Trophoblast cell (in vitro differentiated cells and primary cell): Measurements from ENCODE around the gene CXXC5.

ENCODE experiments used
- DNase-seq, 2 donors: peaks; one replicate each; pipeline ENCODE4 v3.0.0-alpha.2; 2016
- H2AFZ ChIP-seq: 2 replicates; pipeline ENCODE4 v1.6.1; 2013; ENCODE audit warnings: low read length, moderate library complexity, mild to moderate bottlenecking; ENCODE audit not compliant: insufficient read depth, poor library complexity
- H2AK5ac ChIP-seq: 2 replicates; pipeline ENCODE4 v1.6.1; 2013; ENCODE audit warnings: mild to moderate bottlenecking, low read length
- H2BK120ac ChIP-seq: 2 replicates; pipeline ENCODE4 v1.6.1; 2013; ENCODE audit warnings: low read length, mild to moderate bottlenecking, moderate library complexity; ENCODE audit not compliant: insufficient read depth, poor library complexity
- H2BK12ac ChIP-seq: 2 replicates; pipeline ENCODE4 v1.6.1; 2013; ENCODE audit warnings: mild to moderate bottlenecking, low read length, moderate library complexity
- H2BK5ac ChIP-seq: 2 replicates; pipeline ENCODE4 v1.6.1; 2013; ENCODE audit warnings: low read length, low read depth, moderate library complexity, mild to moderate bottlenecking; ENCODE audit not compliant: poor library complexity
- H3K14ac ChIP-seq: 2 replicates; pipeline ENCODE4 v1.6.1; 2013; ENCODE audit warnings: mild to moderate bottlenecking, low read length
- H3K18ac ChIP-seq: 2 replicates; pipeline ENCODE4 v1.6.1; 2013; ENCODE audit warnings: mild to moderate bottlenecking, low read length
- H3K23ac ChIP-seq: 2 replicates; pipeline ENCODE4 v1.6.1; 2013; ENCODE audit warnings: low read length
- H3K27ac ChIP-seq: 2 replicates; pipeline ENCODE4 v1.5.1; 2013; ENCODE audit warnings: low read depth, mild to moderate bottlenecking, inconsistent platforms, low read length, moderate library complexity
- H3K27me3 ChIP-seq: 2 replicates; pipeline ENCODE4 v1.6.1; 2013; ENCODE audit warnings: inconsistent platforms, mild to moderate bottlenecking, low read length, moderate library complexity; ENCODE audit not compliant: insufficient read depth
- H3K36me3 ChIP-seq, 2 experiments: 1 replicate in 1 of 2; 2 replicates in 1 of 2; pipeline ENCODE4 v1.6.1; 2013; ENCODE audit warnings: low read length in 2 of 2, mild to moderate bottlenecking in 2 of 2, moderate library complexity in 1 of 2; ENCODE audit not compliant: insufficient read depth in 2 of 2, control insufficient read depth in 1 of 2
- H3K4ac ChIP-seq: 2 replicates; pipeline ENCODE4 v1.6.1; 2013; ENCODE audit warnings: low read depth, mild to moderate bottlenecking, low read length, moderate library complexity
- H3K4me1 ChIP-seq, 2 experiments: 1 replicate in 1 of 2; 2 replicates in 1 of 2; pipeline ENCODE4 v1.6.1; 2013; ENCODE audit warnings: low read length in 2 of 2, mild to moderate bottlenecking in 2 of 2, moderate library complexity in 1 of 2; ENCODE audit not compliant: insufficient read depth in 2 of 2, control insufficient read depth in 1 of 2
- H3K4me2 ChIP-seq: 2 replicates; pipeline ENCODE4 v1.6.1; 2013; ENCODE audit warnings: inconsistent platforms, mild to moderate bottlenecking, low read length, moderate library complexity
- H3K4me3 ChIP-seq: 2 replicates; pipeline ENCODE4 v1.5.1; 2013; ENCODE audit warnings: mild to moderate bottlenecking, low read depth, low read length, inconsistent platforms
- H3K79me1 ChIP-seq: one replicate; pipeline ENCODE4 v1.6.1; 2013; ENCODE audit warnings: low read length
- H3K79me2 ChIP-seq: 2 replicates; pipeline ENCODE4 v1.6.1; 2013; ENCODE audit warnings: low read length, mild to moderate bottlenecking; ENCODE audit not compliant: control insufficient read depth, insufficient read depth, poor library complexity
- H3K9ac ChIP-seq: 2 replicates; pipeline ENCODE4 v1.6.1; 2013; ENCODE audit warnings: mild to moderate bottlenecking, low read length
- H3K9me3 ChIP-seq: 2 replicates; pipeline ENCODE4 v1.6.1; 2013; ENCODE audit warnings: low read depth, mild to moderate bottlenecking, control low read depth, inconsistent platforms, low read length; ENCODE audit not compliant: insufficient read depth
- H4K12ac ChIP-seq: 2 replicates; pipeline ENCODE4 v1.6.1; 2013; ENCODE audit warnings: low read depth, mild to moderate bottlenecking, low read length, moderate library complexity
- H4K8ac ChIP-seq: 2 replicates; pipeline ENCODE4 v1.6.1; 2013; ENCODE audit warnings: low read depth, mild to moderate bottlenecking, low read length, moderate library complexity
- H4K91ac ChIP-seq: one replicate; pipeline ENCODE4 v1.6.1; 2013; ENCODE audit warnings: low read depth, mild to moderate bottlenecking, low read length, moderate library complexity
- WGBS: extraction: QIAGEN DNeasy Blood & Tissue Kit; methylation state at CpG from one replicate; pipeline ENCODE4 v1.1.7; 2013; ENCODE audit warnings: missing lambda C conversion rate; ENCODE audit not compliant: insufficient read length, insufficient coverage; ENCODE audit errors: extremely low coverage; 5-methylcytosine and 5-hydroxymethylcytosine counted together

The CXXC5 gene

GRCh38 chr5:139667730-139668063, 19.5 kb downstream of the CXXC5 start:
- no peak overlapping the region for H4K12ac ChIP-seq
- H3K79me1 ChIP-seq: peaks cover 27% of the 10 kb centered on the region
- no peak overlapping the region for H2AFZ ChIP-seq
- DNase-seq: no peak
- H4K8ac ChIP-seq: no peak overlapping the region
- H2AK5ac ChIP-seq: no peak overlapping the region
- no peak overlapping the region for H3K4me2 ChIP-seq
- no CpG with 5 or more reads among the region's 5 CpGs for WGBS
- H3K27ac ChIP-seq: peak overlapping the region; percentile 70
- H3K23ac ChIP-seq: no peak overlapping the region
- peaks cover 47% of the 10 kb centered on the region for H3K79me2 ChIP-seq
- H3K4me1 ChIP-seq: peaks cover 55 to 66% of the 10 kb centered on the region in 2 experiments
- no peaks in the 10 kb centered on the region for H3K9me3 ChIP-seq
- H2BK12ac ChIP-seq: no peak overlapping the region
- H3K27me3 ChIP-seq: no peaks in the 10 kb centered on the region
- H3K4me3 ChIP-seq: no peak overlapping the region
- H2BK120ac ChIP-seq: no peak overlapping the region
- no peak overlapping the region for H2BK5ac ChIP-seq
- H3K9ac ChIP-seq: no peak overlapping the region
- no peak overlapping the region for H3K14ac ChIP-seq
- H3K18ac ChIP-seq: peak overlapping the region; percentile 19
- H3K36me3 ChIP-seq: peaks cover 45 to 58% of the 10 kb centered on the region in 2 experiments
- peak overlapping the region; percentile 13 for H4K91ac ChIP-seq
- peak overlapping the region; percentile 42 for H3K4ac ChIP-seq

GRCh38 chr5:139668064-139668880, 20.1 kb downstream of the CXXC5 start:
- peaks cover 47% of the 10 kb centered on the region for H3K79me2 ChIP-seq
- H3K14ac ChIP-seq: no peak overlapping the region
- peak in 1 of 2 donors; percentile 36 for DNase-seq
- H2BK120ac ChIP-seq: peak overlapping the region; percentile 11
- H3K27ac ChIP-seq: peak overlapping the region; percentile 70
- H3K23ac ChIP-seq: no peak overlapping the region
- H2BK5ac ChIP-seq: no peak overlapping the region
- H3K27me3 ChIP-seq: no peaks in the 10 kb centered on the region
- peaks cover 42 to 57% of the 10 kb centered on the region in 2 experiments for H3K36me3 ChIP-seq
- H4K8ac ChIP-seq: peak overlapping the region; percentile 9
- H3K4ac ChIP-seq: peak overlapping the region; percentile 62
- H3K4me3 ChIP-seq: no peak overlapping the region
- peaks cover 58 to 68% of the 10 kb centered on the region in 2 experiments for H3K4me1 ChIP-seq
- H2BK12ac ChIP-seq: no peak overlapping the region
- no peak overlapping the region for H2AK5ac ChIP-seq
- no peak overlapping the region for H3K9ac ChIP-seq
- H4K91ac ChIP-seq: peak overlapping the region; percentile 58
- H3K9me3 ChIP-seq: no peaks in the 10 kb centered on the region
- peak overlapping the region; percentile 19 for H3K18ac ChIP-seq
- H4K12ac ChIP-seq: no peak overlapping the region
- H2AFZ ChIP-seq: no peak overlapping the region
- no CpG with 5 or more reads among the region's 55 CpGs for WGBS
- H3K4me2 ChIP-seq: peak overlapping the region; percentile 6
- H3K79me1 ChIP-seq: peaks cover 27% of the 10 kb centered on the region

- Histone ChIP-seq H3K36me3 (peaks cover 37 to 50% of the 10 kb centered on the region in 2 experiments), H3K79me1 (peaks cover 27% of the 10 kb centered on the region), H4K91ac (peak overlapping the region; percentile 58), H3K4me2 (no peak overlapping the region), H3K23ac (no peak overlapping the region), H3K4me1 (peaks cover 58 to 67% of the 10 kb centered on the region in 2 experiments), H3K27ac (no peak overlapping the region), H2BK12ac (peak overlapping the region; percentile 6), H3K9me3 (no peaks in the 10 kb centered on the region), H2AFZ (no peak overlapping the region), H3K4ac (peak overlapping the region; percentile 62), H4K8ac (no peak overlapping the region), H3K27me3 (no peaks in the 10 kb centered on the region), H3K18ac (peak overlapping the region; percentile 25), H2AK5ac (no peak overlapping the region), H2BK120ac (peak overlapping the region; percentile 11), H3K14ac (peak overlapping the region; percentile 29), H3K4me3 (no peak overlapping the region), H4K12ac (no peak overlapping the region), H3K79me2 (peaks cover 45% of the 10 kb centered on the region), H2BK5ac (no peak overlapping the region), H3K9ac (no peak overlapping the region)
- no peak for DNase-seq
- WGBS: no CpG with 5 or more reads among the region's 18 CpGs
These were observed 20.9 kb downstream of the CXXC5 start for GRCh38 chr5:139668924-139669661.

GRCh38 chr5:139669662-139670368, 21.7 kb downstream of the CXXC5 start:
- Histone ChIP-seq H4K12ac (no peak overlapping the region), H2BK5ac (no peak overlapping the region), H3K9me3 (no peaks in the 10 kb centered on the region), H2BK120ac (no peak overlapping the region), H2AK5ac (no peak overlapping the region), H3K9ac (no peak overlapping the region), H3K36me3 (peaks cover 34 to 43% of the 10 kb centered on the region in 2 experiments), H2BK12ac (no peak overlapping the region), H3K4me3 (no peak overlapping the region), H3K27ac (no peak overlapping the region), H3K27me3 (no peaks in the 10 kb centered on the region), H2AFZ (no peak overlapping the region), H3K79me1 (peaks cover 27% of the 10 kb centered on the region), H3K23ac (no peak overlapping the region), H3K14ac (peak overlapping the region; percentile 29), H3K79me2 (peaks cover 42% of the 10 kb centered on the region), H3K4me1 (peaks cover 58 to 70% of the 10 kb centered on the region in 2 experiments), H3K18ac (peak overlapping the region; percentile 23), H4K8ac (no peak overlapping the region), H3K4me2 (no peak overlapping the region), H3K4ac (peak overlapping the region; percentile 50), H4K91ac (peak overlapping the region; percentile 23)
- DNase-seq: no peak
- WGBS: no CpG with 5 or more reads among the region's 23 CpGs
